Thyroid gland (tissue), 4 donors: Measurements from ENCODE around the gene PRRG1.

Experiments used
- POLR2A ChIP-seq, 2 donors: fragments of 450-650 bp; IDR thresholded peaks; one replicate each; pipeline ENCODE4 v1.6.1; 2017; ENCODE audit warnings: antibody characterized with exemption in 2 of 2, mild to moderate bottlenecking in 2 of 2, moderate library complexity in 1 of 2
- TF ChIP-seq, protein P1 (sequence below), 6 experiments: fragments of 200-600 bp in 3 of 6; fragments of 450-650 bp in 3 of 6; sonication (generic) in 3 of 6; IDR thresholded peaks; one replicate each; pipeline ENCODE4 v1.5.1; 2016 to 2019; ENCODE audit warnings: antibody characterized with exemption in 6 of 6, mild to moderate bottlenecking in 2 of 6, inconsistent platforms in 1 of 6, moderate library complexity in 1 of 6

- TF ChIP-seq, protein P1, sequence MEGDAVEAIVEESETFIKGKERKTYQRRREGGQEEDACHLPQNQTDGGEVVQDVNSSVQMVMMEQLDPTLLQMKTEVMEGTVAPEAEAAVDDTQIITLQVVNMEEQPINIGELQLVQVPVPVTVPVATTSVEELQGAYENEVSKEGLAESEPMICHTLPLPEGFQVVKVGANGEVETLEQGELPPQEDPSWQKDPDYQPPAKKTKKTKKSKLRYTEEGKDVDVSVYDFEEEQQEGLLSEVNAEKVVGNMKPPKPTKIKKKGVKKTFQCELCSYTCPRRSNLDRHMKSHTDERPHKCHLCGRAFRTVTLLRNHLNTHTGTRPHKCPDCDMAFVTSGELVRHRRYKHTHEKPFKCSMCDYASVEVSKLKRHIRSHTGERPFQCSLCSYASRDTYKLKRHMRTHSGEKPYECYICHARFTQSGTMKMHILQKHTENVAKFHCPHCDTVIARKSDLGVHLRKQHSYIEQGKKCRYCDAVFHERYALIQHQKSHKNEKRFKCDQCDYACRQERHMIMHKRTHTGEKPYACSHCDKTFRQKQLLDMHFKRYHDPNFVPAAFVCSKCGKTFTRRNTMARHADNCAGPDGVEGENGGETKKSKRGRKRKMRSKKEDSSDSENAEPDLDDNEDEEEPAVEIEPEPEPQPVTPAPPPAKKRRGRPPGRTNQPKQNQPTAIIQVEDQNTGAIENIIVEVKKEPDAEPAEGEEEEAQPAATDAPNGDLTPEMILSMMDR (IDR thresholded peaks at IDR 0.05): no peak
- TF ChIP-seq POLR2A (IDR thresholded peaks at IDR 0.05): no peak
Measured at GRCh38 chrX:37455381-37455780, 106.2 kb downstream of the PRRG1 start.
